Aorta (tissue), 5 donors: Measurements from ENCODE around the gene OSBPL8. TPM values are rescaled to one million over a fixed set of nuclear protein-coding genes. Genes with fewer than 3 reads are reported as not detected.

Experiments
- ATAC-seq: fragments of 200-7000 bp; cut with Tn5 transposase; one replicate; pipeline ENCODE4 v1.9.1; 2022; ENCODE audit warnings: moderate library complexity; ENCODE audit not compliant: low FRiP score
- DNase-seq, 2 donors: peaks; one replicate each; pipeline ENCODE4 v3.0.0-alpha.2; 2020
- H3K27ac ChIP-seq, 2 donors: one replicate each; pipeline ENCODE4 v1.5.1; 2013; ENCODE audit warnings: low read length in 2 of 2, mild to moderate bottlenecking in 2 of 2, moderate library complexity in 2 of 2, control low read depth in 1 of 2, inconsistent platforms in 1 of 2, low read depth in 1 of 2
- H3K27me3 ChIP-seq, 2 donors: one replicate each; pipeline ENCODE4 v1.6.1; 2013; ENCODE audit warnings: control low read depth in 1 of 2, low read length in 1 of 2, mild to moderate bottlenecking in 1 of 2, moderate library complexity in 1 of 2; ENCODE audit not compliant: insufficient read depth in 2 of 2, control insufficient read depth in 1 of 2
- H3K36me3 ChIP-seq, 2 donors: one replicate each; pipeline ENCODE4 v1.6.1; 2013; ENCODE audit warnings: control low read depth in 1 of 2, low read length in 1 of 2, mild to moderate bottlenecking in 1 of 2; ENCODE audit not compliant: insufficient read depth in 2 of 2, control insufficient read depth in 1 of 2
- H3K4me1 ChIP-seq, 2 donors: one replicate each; pipeline ENCODE4 v1.6.1; 2013; ENCODE audit warnings: low read length in 2 of 2, control low read depth in 1 of 2, mild to moderate bottlenecking in 1 of 2, moderate library complexity in 1 of 2; ENCODE audit not compliant: insufficient read depth in 2 of 2, control insufficient read depth in 1 of 2
- H3K4me3 ChIP-seq, 2 donors: one replicate each; pipeline ENCODE4 v1.5.1; 2013; ENCODE audit warnings: low read length in 2 of 2, control low read depth in 1 of 2, mild to moderate bottlenecking in 1 of 2
- H3K9me3 ChIP-seq: one replicate; pipeline ENCODE4 v1.6.1; 2013; ENCODE audit warnings: mild to moderate bottlenecking, low read length; ENCODE audit not compliant: control insufficient read depth
- WGBS, 2 donors: extraction: QIAGEN DNeasy Blood & Tissue Kit; methylation state at CpG; one replicate each; pipeline ENCODE4 v1.1.7; 2013; 5-methylcytosine and 5-hydroxymethylcytosine counted together
- intact Hi-C, 2 donors: fragments of 100-400 bp; cut with DNase I; formaldehyde crosslinking; loops; one replicate each; pipeline versions ENCODE4 v1.14.2 to v1.15.0; 2022
- polyA plus RNA-seq, 2 donors: library from polyadenylated mRNA; stranded (reverse); fragments of 200-250 nt; gene quantifications; one replicate each; pipeline ENCODE4 v1.2.3, GENCODE V29; 2013
- total RNA-seq, 2 donors: library from RNA; stranded (reverse); fragmentation: NEBNext Ultra II Directional; extraction: Animal tissue kit (Norgen Biotek cat#: 25700); gene quantifications; one replicate each; pipeline ENCODE4 v1.2.1, GENCODE V29; 2021
- donor health status: healthy with polysubstance abuse.
- donor health status: Bipolar disorder and iron deficiency.
- donor health status: DM: no; HTN: no; CAD: no.
- donor health status: DM: no; HTN: no; CAD: no.
- donor health status: DM: yes; HTN: yes; CAD: no.

Gene OSBPL8
- total and polyA plus RNA-seq, 4 donors = 16.8 to 100 (median 47.6) TPM

DNA sequence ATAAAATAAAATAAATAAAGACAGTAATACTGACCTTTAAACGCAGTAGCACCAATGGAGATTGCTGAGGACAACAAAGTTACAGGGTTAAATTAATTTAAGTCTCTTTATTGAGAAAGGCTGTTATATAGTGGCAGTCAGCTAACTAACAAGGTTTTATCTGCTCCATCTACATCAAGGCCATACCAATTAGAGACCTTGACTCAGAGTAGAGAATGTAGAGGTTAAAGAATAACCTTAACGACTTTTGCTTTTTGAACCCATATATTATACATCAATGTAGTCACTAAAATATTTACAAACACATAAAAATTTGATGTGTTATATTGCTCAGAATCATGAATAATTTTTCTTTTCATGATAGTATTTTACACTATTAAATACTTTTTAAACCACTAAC is 21.6 kb downstream of the OSBPL8 start:
- Histone ChIP-seq H3K27me3 (no peaks in the 10 kb centered on the region), H3K9me3 (no peaks in the 10 kb centered on the region), H3K36me3 (no peaks in the 10 kb centered on the region), H3K4me3 (no peak overlapping the region), H3K27ac (no peak overlapping the region), H3K4me1 (peaks cover 0 to 2% of the 10 kb centered on the region in 2 donors)
- WGBS, 2 donors = 95 to 98% methylated on average over 2 of the region's 2 CpGs
- no peak for DNase-seq
- intact Hi-C loops = no loop called here
- ATAC-seq = no peak

DNA sequence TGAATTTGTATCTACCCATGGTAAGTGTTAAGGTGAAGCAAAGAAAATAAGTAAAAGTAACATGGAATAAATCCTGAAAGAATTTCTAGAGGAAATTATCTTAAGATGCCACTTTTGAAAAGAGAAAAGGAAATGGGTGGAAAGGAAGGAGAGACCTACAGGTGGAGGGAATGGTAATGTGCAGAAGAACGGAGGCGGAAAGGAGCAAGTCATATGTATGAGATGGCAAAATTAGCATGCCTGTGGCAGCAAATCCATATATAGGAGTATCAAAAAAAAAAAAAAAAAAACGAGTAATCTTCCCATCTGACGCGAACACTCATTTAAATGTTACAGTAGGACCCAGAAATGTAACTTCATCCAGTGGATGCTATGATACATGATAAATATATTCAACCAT is 23.0 kb downstream of the OSBPL8 start:
- DNase-seq = no peak
- peaks cover 0 to 2% of the 10 kb centered on the region in 2 donors for H3K4me1 ChIP-seq
- H3K4me3 ChIP-seq = no peak overlapping the region
- ATAC-seq = no peak
- no peak overlapping the region for H3K27ac ChIP-seq
- WGBS, 2 donors = 89 to 90% methylated on average over 5 of the region's 5 CpGs
- H3K36me3 ChIP-seq = no peaks in the 10 kb centered on the region
- no peaks in the 10 kb centered on the region for H3K27me3 ChIP-seq
- H3K9me3 ChIP-seq = no peaks in the 10 kb centered on the region
- intact Hi-C loops = no loop called here

DNA sequence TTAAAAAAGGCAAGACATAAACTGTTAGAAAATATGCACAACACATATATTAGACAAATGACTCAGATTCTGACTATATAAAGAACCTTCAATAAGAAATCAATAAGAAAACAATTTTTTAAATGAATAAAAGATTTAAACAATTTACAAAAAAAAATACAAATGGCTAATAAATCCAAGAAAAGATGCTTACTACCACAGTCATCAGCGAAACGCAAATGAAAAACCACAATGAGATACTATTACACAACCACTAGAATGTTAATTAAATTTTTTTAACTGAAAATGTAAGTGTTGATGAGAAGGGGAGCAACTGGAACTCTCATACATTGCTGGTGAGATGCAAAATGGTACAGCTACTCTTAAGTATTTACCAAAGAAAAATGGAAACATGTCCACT is 24.4 kb downstream of the OSBPL8 start:
- Histone ChIP-seq H3K9me3 (no peaks in the 10 kb centered on the region), H3K4me3 (no peak overlapping the region), H3K36me3 (no peaks in the 10 kb centered on the region), H3K4me1 (peaks cover 0 to 2% of the 10 kb centered on the region in 2 donors), H3K27ac (no peak overlapping the region), H3K27me3 (no peaks in the 10 kb centered on the region)
- 98% methylated on average over 2 of the region's 2 CpGs for WGBS, 2 donors
- intact Hi-C loops = no loop called here
- DNase-seq = no peak
- ATAC-seq = no peak

GRCh38 chr12:76533331-76533730 is 26.2 kb downstream of the OSBPL8 start:
- Histone ChIP-seq H3K4me3 (no peak overlapping the region), H3K9me3 (no peaks in the 10 kb centered on the region), H3K27ac (no peak overlapping the region), H3K4me1 (peaks cover 0 to 2% of the 10 kb centered on the region in 2 donors), H3K27me3 (no peaks in the 10 kb centered on the region), H3K36me3 (no peaks in the 10 kb centered on the region)
- ATAC-seq (no peak), DNase-seq (no peak)
- intact Hi-C loops = no loop called here
- WGBS, 2 donors = 79% methylated on average over 5 of the region's 5 CpGs

DNA sequence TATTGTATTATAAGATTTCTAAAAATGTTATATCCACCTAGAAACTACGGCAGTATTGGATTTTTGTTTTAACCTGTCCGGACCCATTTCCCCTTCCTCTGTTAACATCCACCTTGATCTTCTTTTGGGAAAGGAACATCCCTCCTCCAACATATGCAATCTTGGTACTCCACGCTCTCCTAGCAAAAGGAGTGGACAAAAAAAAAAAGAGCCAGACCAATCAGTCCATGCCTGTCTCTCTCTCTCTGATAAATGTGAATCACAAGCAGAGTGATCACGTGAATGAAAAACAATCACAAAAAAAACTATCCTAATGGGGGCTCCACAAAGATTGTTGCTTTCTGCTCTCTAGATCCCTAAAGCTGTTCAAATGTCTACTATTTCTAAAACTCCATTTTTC is 27.1 kb downstream of the OSBPL8 start:
- intact Hi-C loops = no loop called here
- H3K36me3 ChIP-seq = no peaks in the 10 kb centered on the region
- no peaks in the 10 kb centered on the region for H3K9me3 ChIP-seq
- 93 to 94% methylated on average over 4 of the region's 4 CpGs for WGBS, 2 donors
- DNase-seq (no peak), ATAC-seq (no peak)
- peaks cover 0 to 2% of the 10 kb centered on the region in 2 donors for H3K4me1 ChIP-seq
- H3K27me3 ChIP-seq = no peaks in the 10 kb centered on the region
- no peak overlapping the region for H3K27ac ChIP-seq
- no peak overlapping the region for H3K4me3 ChIP-seq

DNA sequence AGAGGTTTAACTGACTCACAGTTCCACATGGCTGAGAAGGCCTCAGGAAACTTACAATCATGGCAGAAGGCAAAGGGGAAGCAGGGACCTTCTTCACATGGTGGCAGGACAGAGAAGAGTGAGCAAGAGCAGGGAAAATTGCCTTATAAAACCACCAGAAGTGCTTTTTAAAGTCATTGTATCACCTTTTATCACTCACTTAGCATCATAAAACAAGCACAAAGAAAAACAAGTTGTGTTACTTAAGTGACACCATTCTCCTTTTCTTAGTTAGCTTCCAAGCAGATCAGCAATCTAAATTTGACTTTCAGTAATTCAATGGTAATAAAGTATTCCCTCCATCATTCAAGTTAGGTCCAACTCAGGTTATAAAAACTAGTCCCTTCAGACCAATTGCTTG is 28.5 kb downstream of the OSBPL8 start:
- Histone ChIP-seq H3K27ac (no peak overlapping the region), H3K36me3 (no peaks in the 10 kb centered on the region), H3K27me3 (no peaks in the 10 kb centered on the region), H3K4me1 (peaks cover 0 to 2% of the 10 kb centered on the region in 2 donors), H3K4me3 (no peak overlapping the region), H3K9me3 (no peaks in the 10 kb centered on the region)
- ATAC-seq (no peak), DNase-seq (no peak)
- intact Hi-C loops = no loop called here

DNA sequence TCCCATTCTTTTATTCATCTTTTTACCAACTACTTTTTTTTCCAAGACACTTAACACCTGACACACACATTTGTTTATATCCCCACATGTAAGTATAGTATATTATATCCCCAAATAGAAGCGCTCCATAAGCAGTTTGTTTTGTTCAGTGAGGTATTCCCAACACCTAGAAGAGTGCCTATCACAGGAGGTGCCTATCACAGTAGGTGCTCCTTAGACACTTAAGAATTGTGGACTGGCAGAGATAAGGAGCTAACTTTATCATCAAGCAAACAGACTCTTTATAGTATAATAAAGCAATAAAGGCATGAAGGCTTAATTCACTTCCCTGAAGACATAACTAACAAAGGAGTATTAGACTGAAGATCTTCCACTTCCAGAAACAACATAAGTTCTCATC is 29.1 kb downstream of the OSBPL8 start:
- Histone ChIP-seq H3K27ac (no peak overlapping the region), H3K27me3 (no peaks in the 10 kb centered on the region), H3K36me3 (no peaks in the 10 kb centered on the region), H3K4me3 (no peak overlapping the region), H3K9me3 (no peaks in the 10 kb centered on the region), H3K4me1 (peaks cover 0 to 2% of the 10 kb centered on the region in 2 donors)
- ATAC-seq (no peak), DNase-seq (no peak)
- intact Hi-C loops = no loop called here
- 94 to 99% methylated on average over 1 of the region's 1 CpG for WGBS, 2 donors

DNA sequence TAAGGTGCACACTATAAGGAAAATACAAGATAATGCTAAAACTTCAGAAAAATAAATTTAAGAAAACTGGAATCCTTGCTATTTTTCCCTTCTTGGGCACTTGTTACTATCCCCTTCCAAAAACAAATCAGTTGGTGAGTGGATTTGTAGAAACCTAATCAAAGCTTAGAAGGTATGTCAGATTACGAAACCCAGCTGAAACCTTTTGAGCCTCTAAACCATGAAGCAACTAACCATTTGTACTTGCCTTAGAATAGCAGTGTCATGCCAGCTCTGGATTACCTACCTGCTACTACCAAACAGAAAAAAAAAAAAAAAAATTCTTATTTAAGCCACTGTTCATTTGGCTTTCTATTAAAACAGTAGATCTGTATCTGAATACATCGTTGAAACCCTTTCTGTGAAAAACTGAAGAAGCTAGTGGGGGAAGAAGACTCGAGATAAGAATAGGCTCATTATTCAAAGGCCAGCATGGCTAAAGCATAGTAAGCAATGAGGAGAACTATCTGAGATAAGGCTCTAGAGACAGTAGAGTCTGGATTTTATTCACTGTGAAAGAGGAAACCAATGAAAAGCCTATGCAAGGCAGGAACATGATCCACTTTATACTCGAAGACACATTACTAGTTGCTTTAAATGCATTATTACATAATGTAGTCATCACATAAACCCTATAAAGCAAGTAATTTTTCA is 30.2 kb downstream of the OSBPL8 start:
- Histone ChIP-seq H3K27ac (no peak overlapping the region), H3K4me1 (peaks cover 0 to 2% of the 10 kb centered on the region in 2 donors), H3K27me3 (no peaks in the 10 kb centered on the region), H3K9me3 (no peaks in the 10 kb centered on the region), H3K36me3 (no peaks in the 10 kb centered on the region), H3K4me3 (no peak overlapping the region)
- WGBS, 2 donors = 80 to 87% methylated on average over 4 of the region's 4 CpGs
- intact Hi-C loops = no loop called here
- ATAC-seq (no peak), DNase-seq (no peak)

DNA sequence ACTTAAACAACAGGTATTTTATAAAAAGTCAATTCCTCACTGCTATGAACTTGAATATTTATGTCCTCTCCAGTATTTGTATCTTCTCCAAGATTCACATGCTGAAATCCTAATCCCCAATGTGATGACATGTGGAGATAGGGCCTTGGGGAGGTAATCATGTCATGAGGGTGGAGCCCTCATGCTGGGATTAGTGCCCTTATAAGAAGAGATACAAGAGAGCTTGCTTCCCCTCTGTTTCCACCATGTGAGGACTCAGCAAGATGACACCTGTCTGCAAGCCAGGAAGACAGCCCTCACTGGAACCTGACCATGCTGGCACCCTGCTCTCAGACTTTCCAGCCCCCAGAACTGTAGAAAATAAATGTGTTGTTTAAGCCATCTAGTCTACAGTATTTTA is 36.2 kb downstream of the OSBPL8 start:
- Histone ChIP-seq H3K4me1 (no peaks in the 10 kb centered on the region), H3K36me3 (no peaks in the 10 kb centered on the region), H3K4me3 (no peak overlapping the region), H3K27me3 (no peaks in the 10 kb centered on the region), H3K27ac (no peak overlapping the region), H3K9me3 (no peaks in the 10 kb centered on the region)
- intact Hi-C loops = no loop called here
- DNase-seq (no peak), ATAC-seq (no peak)
